CD8-positive, alpha-beta memory T cell (primary cell): Measurements from ENCODE around the gene RPL18. TPM values are rescaled to one million over a fixed set of nuclear protein-coding genes. Genes with fewer than 3 reads are reported as not detected.

ENCODE experiments used
- CTCF ChIA-PET: fragments of 350-600 bp; sonication (Branson Sonifier 250); formaldehyde crosslinking; loops from one replicate; lab custom pipeline; 2021; ENCODE audit warnings: antibody characterized with exemption; lab: Charles Lee
- POLR2A ChIA-PET: fragments of 350-600 bp; sonication (Branson Sonifier 250); formaldehyde crosslinking; loops from one replicate; lab custom pipeline; 2021; ENCODE audit warnings: antibody characterized with exemption; lab: Charles Lee
- DNase-seq, 5 donors: peaks; one replicate each; pipeline versions ENCODE4 v3.0.0 to v3.0.0-alpha.2; 2020 to 2022; ENCODE audit warnings: mixed read lengths in 1 of 5
- H3K27ac ChIP-seq: one replicate; pipeline ENCODE4 v1.7.0; 2013; ENCODE audit warnings: low read depth, mild to moderate bottlenecking, low read length, moderate library complexity
- H3K27me3 ChIP-seq: 2 replicates; pipeline ENCODE4 v1.7.0; 2013; ENCODE audit warnings: low read length, mild to moderate bottlenecking; ENCODE audit not compliant: insufficient read depth, poor library complexity, severe bottlenecking
- H3K36me3 ChIP-seq: 2 replicates; pipeline ENCODE4 v1.7.0; 2013; ENCODE audit warnings: mild to moderate bottlenecking, low read length, moderate library complexity; ENCODE audit not compliant: insufficient read depth
- H3K4me1 ChIP-seq: 2 replicates; pipeline ENCODE4 v1.7.0; 2013; ENCODE audit warnings: mild to moderate bottlenecking, low read length, moderate library complexity; ENCODE audit not compliant: insufficient read depth
- H3K4me3 ChIP-seq: 2 replicates; pipeline ENCODE4 v1.7.0; 2013; ENCODE audit warnings: mild to moderate bottlenecking, low read length
- H3K9me3 ChIP-seq: 2 replicates; pipeline ENCODE4 v1.7.0; 2013; ENCODE audit warnings: mild to moderate bottlenecking, low read length
- H3K27ac Mint-ChIP-seq, 8 donors: one replicate each; pipeline ENCODE4 v1.8.0; 2020 to 2021; ENCODE audit warnings: mixed read lengths in 8 of 8, mild to moderate bottlenecking in 6 of 8, inconsistent platforms in 3 of 8, moderate library complexity in 3 of 8
- H3K27me3 Mint-ChIP-seq, 2 donors: one replicate each; pipeline ENCODE4 v1.8.0; 2020 to 2021; ENCODE audit warnings: mixed read lengths in 2 of 2, mild to moderate bottlenecking in 1 of 2, moderate library complexity in 1 of 2
- H3K36me3 Mint-ChIP-seq, 3 donors: one replicate each; pipeline ENCODE4 v1.8.0; 2020 to 2021; ENCODE audit warnings: mixed read lengths in 3 of 3, inconsistent platforms in 1 of 3, mild to moderate bottlenecking in 1 of 3
- H3K4me1 Mint-ChIP-seq, 3 donors: one replicate each; pipeline ENCODE4 v1.8.0; 2020 to 2021; ENCODE audit warnings: mixed read lengths in 3 of 3, inconsistent platforms in 1 of 3, mild to moderate bottlenecking in 1 of 3
- H3K4me3 Mint-ChIP-seq, 7 donors: one replicate each; pipeline ENCODE4 v1.8.0; 2020 to 2021; ENCODE audit warnings: mixed read lengths in 7 of 7, mild to moderate bottlenecking in 6 of 7, moderate library complexity in 4 of 7, inconsistent platforms in 2 of 7
- H3K9me3 Mint-ChIP-seq, 5 donors: one replicate each; pipeline ENCODE4 v1.8.0; 2020 to 2022; ENCODE audit warnings: mixed read lengths in 5 of 5, mild to moderate bottlenecking in 3 of 5, moderate library complexity in 2 of 5, inconsistent platforms in 1 of 5
- polyA plus RNA-seq: library from polyadenylated mRNA; unstranded; fragments of 300-500 nt; fragmentation: Illumina TruSeq; gene quantifications from one replicate; pipeline ENCODE4 v1.2.3, GENCODE V29; 2021
- total RNA-seq, 2 experiments: library from RNA; stranded (reverse); gene quantifications; one replicate each; pipeline ENCODE4 v1.2.3, GENCODE V29; 2021

The RPL18 gene
- total and polyA plus RNA-seq, 3 experiments from 2014 or later = 1,778 to 1,821 (median 1,810) TPM

DNA sequence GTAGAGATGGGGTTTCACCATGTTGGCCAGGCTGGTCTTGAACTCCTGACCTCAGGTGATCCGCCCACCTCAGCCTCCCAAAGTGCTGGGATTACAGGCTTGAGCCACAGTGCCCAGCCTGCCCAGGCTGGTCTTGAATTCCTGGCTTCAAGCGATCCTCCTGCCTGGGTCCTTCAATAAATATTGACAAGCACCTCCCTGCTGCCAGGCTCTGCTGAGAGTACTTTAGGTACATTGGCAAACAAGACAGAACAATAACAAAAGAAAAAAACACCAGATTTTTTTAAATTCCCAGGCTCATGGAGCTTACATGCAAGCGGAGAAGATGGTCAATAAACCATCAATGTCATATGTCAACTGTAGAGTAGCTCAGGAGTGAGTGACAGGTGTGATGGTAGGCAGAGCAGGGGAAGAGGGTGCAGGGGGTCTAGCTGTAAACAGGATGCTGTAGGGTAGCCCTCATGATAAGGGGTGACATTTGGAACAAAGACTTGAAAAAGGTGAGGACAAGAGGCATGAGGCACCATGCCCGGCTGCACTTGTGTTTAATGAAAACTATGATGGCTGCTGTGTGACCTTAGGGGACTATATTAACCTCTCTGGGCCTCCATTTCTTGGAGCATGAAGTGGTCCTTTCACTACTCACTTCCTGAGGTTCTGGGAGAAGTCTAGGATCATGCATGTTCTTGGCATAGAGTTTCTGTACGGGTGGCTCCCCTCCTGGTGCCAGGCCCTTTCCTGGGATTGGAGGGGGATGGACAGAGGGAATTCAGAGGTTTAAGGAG is 47.4 kb downstream of the RPL18 start:
- ChIA-PET CTCF (interaction anchor here (1.3 kb wide), 1 partner anchor 64 kb away, joined by 3 read pairs; no protein-coding TSS in a partner anchor), POLR2A (no interaction called here)
- Histone ChIP-seq H3K36me3 (no peaks in the 10 kb centered on the region), H3K4me3 (no peak overlapping the region), H3K27me3 (no peaks in the 10 kb centered on the region), H3K27ac (no peak overlapping the region), H3K9me3 (no peaks in the 10 kb centered on the region), H3K4me1 (no peaks in the 10 kb centered on the region)
- Mint-ChIP-seq H3K36me3 (no peaks in the 10 kb centered on the region), H3K4me1 (no peaks in the 10 kb centered on the region), H3K27ac (peak overlapping the region in 1 of 8 donors; percentile 15), H3K4me3 (no peak overlapping the region), H3K9me3 (no peaks in the 10 kb centered on the region), H3K27me3 (peaks cover 3 to 13% of the 10 kb centered on the region in 2 donors)
- DNase-seq = no peak

- H3K4me1 Mint-ChIP-seq = no peaks in the 10 kb centered on the region
Measured at GRCh38 chr19:48569814-48570213, 49.2 kb downstream of the RPL18 start.

GRCh38 chr19:48568345-48568886 is 50.6 kb downstream of the RPL18 start:
- H3K9me3 Mint-ChIP-seq = no peaks in the 10 kb centered on the region
- Histone ChIP-seq H3K4me1 (no peaks in the 10 kb centered on the region), H3K36me3 (no peaks in the 10 kb centered on the region), H3K27ac (no peak overlapping the region), H3K27me3 (no peaks in the 10 kb centered on the region), H3K4me3 (no peak overlapping the region), H3K9me3 (no peaks in the 10 kb centered on the region)
- no peaks in the 10 kb centered on the region for H3K36me3 Mint-ChIP-seq
- no peak overlapping the region for H3K27ac Mint-ChIP-seq
- H3K27me3 Mint-ChIP-seq = peaks cover 5 to 13% of the 10 kb centered on the region in 2 donors
- no peaks in the 10 kb centered on the region for H3K4me1 Mint-ChIP-seq
- peak in 1 of 5 donors; percentile 21 for DNase-seq
- no peak overlapping the region for H3K4me3 Mint-ChIP-seq
- CTCF ChIA-PET = interaction anchor here (0.7 to 1.7 kb wide), 3 partner anchors 15 to 78 kb away, joined by 3 to 7 read pairs (median 3); no protein-coding TSS in a partner anchor
- POLR2A ChIA-PET = interaction anchor here (0.7 kb wide), 1 partner anchor 335 kb away, joined by 5 read pairs; no protein-coding TSS in a partner anchor

More at GRCh38 chr19:48569814-48570213, 49.2 kb downstream of the RPL18 start:
- peaks cover 3 to 13% of the 10 kb centered on the region in 2 donors for H3K27me3 Mint-ChIP-seq
- no peak overlapping the region for H3K27ac Mint-ChIP-seq
- H3K27me3 ChIP-seq = no peaks in the 10 kb centered on the region
- no peaks in the 10 kb centered on the region for H3K4me1 ChIP-seq
- CTCF ChIA-PET = no interaction called here
- POLR2A ChIA-PET = no interaction called here
- H3K9me3 ChIP-seq = no peaks in the 10 kb centered on the region
- H3K4me3 Mint-ChIP-seq = no peak overlapping the region
- H3K27ac ChIP-seq = no peak overlapping the region
- no peaks in the 10 kb centered on the region for H3K36me3 Mint-ChIP-seq
- H3K9me3 Mint-ChIP-seq = no peaks in the 10 kb centered on the region
- no peak for DNase-seq
- no peak overlapping the region for H3K4me3 ChIP-seq
- no peaks in the 10 kb centered on the region for H3K36me3 ChIP-seq

Other genes with a start within 250 kb of the RPL18 start
- gene KDELR1, start 227.6 kb downstream of the RPL18 start, total RNA-seq = 10 to 100 TPM; 78.7 to 82.9 TPM
- 32.5 TPM for gene KDELR1, start 227.6 kb downstream of the RPL18 start, polyA plus RNA-seq
- gene GRIN2D, start 225.5 kb downstream of the RPL18 start, total RNA-seq = under 1 TPM; 0.13 to 0.26 TPM
- gene GRIN2D, start 225.5 kb downstream of the RPL18 start, polyA plus RNA-seq = 0.05 TPM
- 100 to 1,000 TPM; 105 to 107 TPM for gene GRWD1, start 173.2 kb downstream of the RPL18 start, total RNA-seq
- gene GRWD1, start 173.2 kb downstream of the RPL18 start, polyA plus RNA-seq = 45.6 TPM
- gene KCNJ14, start 163.6 kb downstream of the RPL18 start, total RNA-seq = 1 to 10 TPM; 1.8 to 2.0 TPM
- gene KCNJ14, start 163.6 kb downstream of the RPL18 start, polyA plus RNA-seq = 0.12 TPM
- gene CYTH2, start 149.8 kb downstream of the RPL18 start, total RNA-seq = 10 to 100 TPM; 30.7 to 33.3 TPM
- gene CYTH2, start 149.8 kb downstream of the RPL18 start, polyA plus RNA-seq = 34.8 TPM
- 1 to 10 TPM; 4.6 to 4.7 TPM for gene LMTK3, start 107.3 kb downstream of the RPL18 start, total RNA-seq
- gene LMTK3, start 107.3 kb downstream of the RPL18 start, polyA plus RNA-seq = not detected
- not detected for gene SULT2B1, start 67.0 kb downstream of the RPL18 start, total RNA-seq
- gene SULT2B1, start 67.0 kb downstream of the RPL18 start, polyA plus RNA-seq = not detected
- gene SPACA4, start 12.4 kb downstream of the RPL18 start, total RNA-seq = not detected
- not detected for gene SPACA4, start 12.4 kb downstream of the RPL18 start, polyA plus RNA-seq
- gene FAM83E, start 4.1 kb downstream of the RPL18 start, total RNA-seq = 1 to 10 TPM; 3.7 to 5.4 TPM
- gene FAM83E, start 4.1 kb downstream of the RPL18 start, polyA plus RNA-seq = not detected
- 10 to 100 TPM; 37.5 to 38.5 TPM for gene SPHK2, start 328 bp upstream of the RPL18 start, total RNA-seq
- gene SPHK2, start 328 bp upstream of the RPL18 start, polyA plus RNA-seq = 10.2 TPM
- gene DBP, start 18.2 kb upstream of the RPL18 start, total RNA-seq = 10 to 100 TPM; 10.9 to 12.1 TPM
- gene DBP, start 18.2 kb upstream of the RPL18 start, polyA plus RNA-seq = 84.1 TPM
- gene CA11, start 27.0 kb upstream of the RPL18 start, total RNA-seq = 10 to 100 TPM; 12.7 to 13.0 TPM
- 8.3 TPM for gene CA11, start 27.0 kb upstream of the RPL18 start, polyA plus RNA-seq
- gene NTN5, start 53.8 kb upstream of the RPL18 start, total RNA-seq = under 1 TPM; 0.11 to 0.33 TPM
- not detected for gene NTN5, start 53.8 kb upstream of the RPL18 start, polyA plus RNA-seq
- not detected for gene FUT2, start 76.8 kb upstream of the RPL18 start, total RNA-seq
- gene FUT2, start 76.8 kb upstream of the RPL18 start, polyA plus RNA-seq = 0.33 TPM
- gene MAMSTR, start 100.5 kb upstream of the RPL18 start, total RNA-seq = under 1 TPM; 0.68 to 0.69 TPM
- gene MAMSTR, start 100.5 kb upstream of the RPL18 start, polyA plus RNA-seq = 0.40 TPM
- under 1 TPM; 0.20 to 0.22 TPM for gene RASIP1, start 121.4 kb upstream of the RPL18 start, total RNA-seq
- gene RASIP1, start 121.4 kb upstream of the RPL18 start, polyA plus RNA-seq = 0.09 TPM
- gene IZUMO1, start 127.7 kb upstream of the RPL18 start, total RNA-seq = not detected
- not detected for gene IZUMO1, start 127.7 kb upstream of the RPL18 start, polyA plus RNA-seq
- gene FUT1, start 133.5 kb upstream of the RPL18 start, total RNA-seq = under 1 TPM; 0.09 TPM
- gene FUT1, start 133.5 kb upstream of the RPL18 start, polyA plus RNA-seq = not detected
- gene FGF21, start 136.3 kb upstream of the RPL18 start, total RNA-seq = not detected
- not detected for gene FGF21, start 136.3 kb upstream of the RPL18 start, polyA plus RNA-seq
- gene BCAT2, start 191.9 kb upstream of the RPL18 start, total RNA-seq = 10 to 100 TPM; 61.9 to 62.6 TPM
- 31.8 TPM for gene BCAT2, start 191.9 kb upstream of the RPL18 start, polyA plus RNA-seq
- under 1 TPM; 0.18 to 0.37 TPM for gene HSD17B14, start 217.3 kb upstream of the RPL18 start, total RNA-seq
- 1.1 TPM for gene HSD17B14, start 217.3 kb upstream of the RPL18 start, polyA plus RNA-seq
- 1 to 10 TPM; 2.5 to 4.1 TPM for gene PLEKHA4, start 249.4 kb upstream of the RPL18 start, total RNA-seq
- gene PLEKHA4, start 249.4 kb upstream of the RPL18 start, polyA plus RNA-seq = 2.7 TPM